Activated naive CD4-positive, alpha-beta T cell treated with anti-CD3 and anti-CD28 coated beads, Interleukin-2, amount 10 ng/mL, durations not matched to agents 7 days and 5 days (primary cell): ENCODE results near the gene PIGQ.

Experiments
- CTCF ChIA-PET: fragments of 350-600 bp; sonication (Branson Sonifier 250); formaldehyde crosslinking; loops from one replicate; lab custom pipeline; 2021; ENCODE audit warnings: antibody characterized with exemption; lab: Charles Lee
- DNase-seq: peaks from one replicate; pipeline ENCODE4 v3.0.0-alpha.2; 2020
- H3K27ac Mint-ChIP-seq: one replicate; pipeline ENCODE4 v1.8.0; 2021; ENCODE audit warnings: mild to moderate bottlenecking, moderate library complexity, mixed read lengths
- H3K27me3 Mint-ChIP-seq: one replicate; pipeline ENCODE4 v1.8.0; 2021; ENCODE audit warnings: mild to moderate bottlenecking, mixed read lengths
- H3K36me3 Mint-ChIP-seq: one replicate; pipeline ENCODE4 v1.8.0; 2021; ENCODE audit warnings: mixed read lengths
- H3K4me1 Mint-ChIP-seq: one replicate; pipeline ENCODE4 v1.8.0; 2021; ENCODE audit warnings: mixed read lengths
- H3K4me3 Mint-ChIP-seq: one replicate; pipeline ENCODE4 v1.8.0; 2021; ENCODE audit warnings: mild to moderate bottlenecking, moderate library complexity, mixed read lengths
- H3K9me3 Mint-ChIP-seq: one replicate; pipeline ENCODE4 v1.8.0; 2021; ENCODE audit warnings: mixed read lengths

The PIGQ gene

DNA sequence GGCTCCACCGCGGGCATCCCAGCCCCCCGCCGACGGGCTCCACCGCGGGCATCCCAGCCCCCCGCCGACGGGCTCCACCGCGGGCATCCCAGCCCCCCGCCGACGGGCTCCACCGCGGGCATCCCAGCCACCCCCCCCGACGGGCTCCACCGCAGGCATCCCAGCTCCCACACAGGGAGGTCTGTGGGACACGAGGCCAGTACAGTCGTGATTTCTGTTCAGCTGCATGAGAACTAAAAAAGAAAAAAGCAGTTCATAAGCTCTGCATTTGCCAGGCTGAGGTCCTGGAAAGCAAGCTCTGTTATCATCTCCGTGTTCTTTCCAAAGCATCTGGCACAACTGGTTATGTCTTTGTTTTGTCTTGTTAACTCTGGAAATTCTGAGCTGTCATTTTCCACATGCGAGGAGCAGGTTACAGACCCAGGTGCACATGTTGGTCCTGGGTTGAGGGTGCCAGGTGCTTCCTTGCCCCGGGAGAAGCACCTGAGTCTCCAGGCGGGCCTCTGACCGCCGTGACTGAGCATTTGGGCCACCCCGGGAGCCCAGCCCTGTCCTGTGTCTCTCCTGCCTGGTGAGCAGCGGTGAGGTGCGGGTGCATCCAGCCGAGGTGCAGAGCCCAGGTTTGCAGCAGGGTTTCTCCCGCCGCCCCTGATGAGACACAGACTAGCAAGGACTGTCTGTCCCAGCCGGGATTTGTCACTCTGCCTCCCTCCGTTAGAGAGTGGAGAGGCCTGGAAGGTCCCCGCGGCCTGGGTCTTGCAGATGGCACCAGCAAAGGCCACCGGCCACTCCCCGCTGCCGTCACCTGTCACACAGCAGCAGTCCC, 51.1 kb downstream of the PIGQ start:
- Mint-ChIP-seq H3K27ac (no peak overlapping the region), H3K4me1 (no peaks in the 10 kb centered on the region), H3K9me3 (no peaks in the 10 kb centered on the region), H3K36me3 (no peaks in the 10 kb centered on the region), H3K27me3 (no peaks in the 10 kb centered on the region), H3K4me3 (no peak overlapping the region)
- DNase-seq, result no peak
- CTCF ChIA-PET, result no interaction called here

DNA sequence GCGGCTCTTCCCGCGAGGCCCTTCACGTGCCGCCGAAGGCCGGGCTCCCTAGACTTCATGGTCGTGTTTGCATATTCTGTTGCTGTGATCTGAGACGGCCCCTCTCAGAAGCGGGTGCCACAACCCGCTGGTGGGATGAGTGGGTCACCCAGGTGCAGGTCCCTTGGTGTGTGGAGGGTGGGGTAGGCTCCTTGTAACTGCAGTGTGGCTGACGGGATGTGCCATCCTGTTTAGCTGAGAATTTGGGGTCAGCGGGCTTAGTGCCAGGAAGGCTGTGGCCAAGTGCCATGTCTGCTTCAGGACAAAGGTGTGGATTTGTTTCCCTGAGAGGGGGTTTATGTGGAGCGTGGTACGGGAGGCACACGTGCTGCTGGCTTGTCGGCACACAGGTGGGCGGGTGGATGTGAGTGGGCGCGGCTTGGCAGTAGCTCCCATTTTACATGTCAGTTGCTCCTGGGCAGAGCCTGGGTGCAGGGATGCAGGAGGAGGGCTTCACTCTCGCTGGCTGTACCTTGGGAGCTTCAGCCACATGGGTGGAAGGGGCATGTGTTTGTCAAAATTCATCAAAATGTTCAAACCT, 51.8 kb downstream of the PIGQ start:
- Mint-ChIP-seq H3K27ac (no peak overlapping the region), H3K4me1 (no peaks in the 10 kb centered on the region), H3K27me3 (no peaks in the 10 kb centered on the region), H3K4me3 (no peak overlapping the region), H3K36me3 (no peaks in the 10 kb centered on the region), H3K9me3 (no peaks in the 10 kb centered on the region)
- no peak for DNase-seq
- CTCF ChIA-PET, result no interaction called here

DNA sequence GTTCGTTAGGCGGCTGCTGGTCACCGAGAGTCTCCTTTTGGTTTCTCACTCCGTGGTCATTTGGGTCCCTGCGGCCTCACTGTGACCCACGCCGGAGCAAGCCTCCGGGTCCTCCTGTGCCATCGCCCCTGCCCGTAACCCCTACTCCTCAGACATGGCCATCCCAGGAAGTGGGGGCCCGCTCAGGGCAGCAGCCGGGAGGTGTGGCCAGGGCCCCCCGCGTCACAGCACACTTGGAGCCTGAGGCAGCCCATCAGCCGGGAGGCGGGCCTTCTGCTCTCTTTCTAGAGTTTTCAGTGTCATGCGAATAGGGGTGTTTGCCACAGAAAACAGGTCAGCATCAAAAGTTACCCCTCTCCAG, 53.1 kb downstream of the PIGQ start:
- no peak overlapping the region for H3K4me3 Mint-ChIP-seq
- CTCF ChIA-PET, result no interaction called here
- H3K36me3 Mint-ChIP-seq, result no peaks in the 10 kb centered on the region
- H3K4me1 Mint-ChIP-seq, result no peaks in the 10 kb centered on the region
- no peak for DNase-seq
- H3K9me3 Mint-ChIP-seq, result no peaks in the 10 kb centered on the region
- H3K27ac Mint-ChIP-seq, result no peak overlapping the region
- no peaks in the 10 kb centered on the region for H3K27me3 Mint-ChIP-seq

DNA sequence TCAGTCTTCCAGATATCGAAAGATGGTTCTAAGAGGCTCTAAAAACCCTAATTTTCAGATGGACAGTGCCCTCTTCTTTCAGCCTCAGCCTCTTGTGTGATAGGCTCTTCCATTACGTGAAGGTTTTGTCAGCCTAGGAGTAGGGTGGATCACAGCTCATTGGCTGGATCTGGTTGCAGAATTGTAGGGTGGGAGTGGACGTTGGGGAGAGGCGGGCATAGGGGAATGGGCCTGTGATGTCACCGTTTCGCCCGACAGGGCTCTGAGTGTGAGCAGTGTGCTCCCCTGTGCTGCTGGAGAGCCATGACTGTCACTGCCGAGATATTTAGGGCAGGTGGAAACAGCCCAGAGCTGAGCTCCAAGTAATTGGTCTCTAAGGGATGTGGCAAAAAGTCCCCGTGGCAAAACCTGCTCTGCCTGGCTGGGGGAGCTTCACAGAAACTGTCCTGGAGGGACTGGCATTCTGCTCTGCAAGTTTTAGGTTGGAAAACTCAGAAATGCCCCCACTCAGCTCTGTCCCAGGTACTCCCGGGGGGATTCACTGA, 54.8 kb downstream of the PIGQ start:
- peak overlapping the region; percentile 50 for H3K27ac Mint-ChIP-seq
- no peak overlapping the region for H3K4me3 Mint-ChIP-seq
- DNase-seq, result no peak
- H3K4me1 Mint-ChIP-seq, result no peaks in the 10 kb centered on the region
- CTCF ChIA-PET, result interaction anchor here (1.2 kb wide), 1 partner anchor 24 kb away, joined by 3 read pairs; no protein-coding TSS in a partner anchor
- peaks cover 3% of the 10 kb centered on the region for H3K36me3 Mint-ChIP-seq
- no peaks in the 10 kb centered on the region for H3K27me3 Mint-ChIP-seq
- H3K9me3 Mint-ChIP-seq, result no peaks in the 10 kb centered on the region

DNA sequence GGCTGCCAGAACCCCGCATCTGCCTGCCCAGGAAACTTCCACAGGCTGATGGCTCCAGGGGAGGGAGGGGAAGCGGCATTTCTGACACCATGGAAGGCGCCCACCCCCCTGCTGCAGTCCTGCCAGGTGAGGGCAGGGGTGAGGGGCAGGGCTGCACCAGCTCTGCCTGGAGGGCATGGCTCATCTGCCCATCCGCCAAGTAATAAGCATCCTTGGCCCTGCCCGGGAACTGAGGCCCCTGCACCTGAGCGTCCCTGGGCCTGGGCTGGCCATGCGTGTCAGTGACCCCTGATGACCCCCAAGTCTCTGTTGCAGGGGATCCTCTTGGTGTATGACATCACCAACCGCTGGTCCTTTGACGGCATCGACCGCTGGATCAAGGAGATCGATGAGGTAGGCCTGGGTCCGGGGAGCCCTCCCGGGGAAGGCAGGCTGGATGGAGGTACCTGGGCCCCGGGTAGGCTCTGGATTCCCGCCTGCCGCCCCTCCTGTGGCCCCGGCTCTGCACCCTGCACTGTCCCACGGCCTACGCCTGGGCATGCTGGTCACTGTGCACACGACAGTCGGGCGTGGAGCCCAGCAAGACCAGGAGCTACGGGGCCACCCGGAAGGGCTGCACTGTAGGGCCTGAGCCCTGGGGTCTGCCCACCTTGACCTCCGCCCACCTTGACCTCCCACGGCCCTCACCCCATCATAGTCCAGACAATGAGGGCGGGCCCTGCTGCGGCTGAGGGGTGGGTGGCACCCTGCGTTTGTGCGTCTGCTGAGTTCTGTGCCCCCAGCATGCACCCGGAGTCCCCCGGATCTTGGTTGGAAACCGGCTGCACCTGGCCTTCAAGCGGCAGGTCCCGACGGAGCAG, 55.6 kb downstream of the PIGQ start:
- no peak for DNase-seq
- Mint-ChIP-seq H3K27ac (peak overlapping the region; percentile 19), H3K36me3 (peaks cover 3% of the 10 kb centered on the region), H3K9me3 (no peaks in the 10 kb centered on the region), H3K4me3 (no peak overlapping the region), H3K27me3 (no peaks in the 10 kb centered on the region), H3K4me1 (no peaks in the 10 kb centered on the region)
- CTCF ChIA-PET, result interaction anchor here (1.2 kb wide), 1 partner anchor 25 kb away, joined by 3 read pairs; no protein-coding TSS in a partner anchor

DNA sequence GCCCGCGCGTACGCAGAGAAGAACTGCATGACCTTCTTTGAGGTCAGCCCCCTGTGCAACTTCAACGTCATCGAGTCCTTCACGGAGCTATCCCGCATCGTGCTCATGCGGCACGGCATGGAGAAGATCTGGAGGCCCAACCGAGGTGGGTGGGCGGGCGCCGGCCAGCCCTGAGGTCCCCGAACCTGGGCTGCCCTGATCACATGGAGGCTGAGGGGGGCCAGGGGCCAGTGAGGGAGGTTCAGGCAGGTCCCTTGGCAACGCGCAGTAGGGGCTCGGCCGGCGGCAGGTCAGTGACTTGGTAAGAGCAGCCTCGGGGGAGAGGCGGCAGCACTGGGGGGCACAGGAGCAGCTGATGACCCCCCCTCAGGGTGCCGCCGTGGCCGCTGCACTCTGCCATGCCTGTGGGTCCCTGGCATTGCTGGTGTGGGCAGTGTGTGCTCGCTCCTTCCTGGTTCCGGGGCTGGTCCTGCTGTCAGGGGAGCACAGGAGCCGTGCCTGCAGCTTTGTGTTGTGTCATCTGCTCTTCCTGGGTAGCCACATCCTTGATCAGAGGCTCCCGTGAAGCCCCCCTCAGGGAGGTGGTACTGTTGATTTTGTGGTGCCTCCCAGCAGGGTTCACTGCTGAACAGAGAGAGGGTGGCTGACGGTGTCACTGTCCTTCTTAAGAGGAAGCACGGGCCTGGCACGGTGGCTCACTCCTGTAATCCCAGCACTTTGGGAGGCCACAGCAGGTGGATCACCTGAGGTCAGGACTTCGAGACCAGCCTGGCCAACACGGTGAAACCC, 56.4 kb downstream of the PIGQ start:
- H3K4me3 Mint-ChIP-seq, result no peak overlapping the region
- no peaks in the 10 kb centered on the region for H3K4me1 Mint-ChIP-seq
- H3K27ac Mint-ChIP-seq, result no peak overlapping the region
- CTCF ChIA-PET, result no interaction called here
- no peaks in the 10 kb centered on the region for H3K9me3 Mint-ChIP-seq
- DNase-seq, result no peak
- no peaks in the 10 kb centered on the region for H3K27me3 Mint-ChIP-seq
- H3K36me3 Mint-ChIP-seq, result peaks cover 3% of the 10 kb centered on the region

DNA sequence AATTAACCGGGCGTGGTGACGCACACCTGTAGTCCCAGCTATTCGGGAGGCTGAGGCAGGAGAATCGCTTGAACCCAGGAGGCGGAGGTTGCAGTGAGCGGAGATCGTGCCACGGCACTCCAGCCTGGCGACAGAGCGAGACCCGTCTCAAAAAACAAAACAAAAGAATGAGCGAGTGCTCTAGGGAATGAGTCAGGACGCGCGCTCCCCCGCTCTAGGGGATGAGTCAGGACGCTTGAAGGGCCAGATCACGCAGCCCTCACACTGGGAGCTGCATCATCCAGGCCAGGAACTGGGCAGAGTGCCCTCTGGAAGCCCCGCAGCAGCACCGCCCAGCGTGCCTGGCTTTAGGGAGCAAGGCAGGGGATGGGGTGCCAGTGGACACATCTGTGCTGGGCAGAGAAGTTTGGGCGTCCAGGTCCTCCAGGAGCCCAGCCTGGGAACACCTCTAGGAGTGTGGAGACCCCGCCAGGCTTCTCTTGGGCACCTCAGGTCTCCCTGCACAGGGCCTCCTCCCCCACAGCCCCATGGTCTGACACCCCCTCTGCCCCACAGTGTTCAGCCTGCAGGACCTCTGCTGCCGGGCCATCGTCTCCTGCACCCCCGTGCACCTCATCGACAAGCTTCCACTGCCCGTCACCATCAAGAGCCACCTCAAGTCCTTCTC, 57.2 kb downstream of the PIGQ start:
- CTCF ChIA-PET, result no interaction called here
- Mint-ChIP-seq H3K4me1 (no peaks in the 10 kb centered on the region), H3K36me3 (peaks cover 3% of the 10 kb centered on the region), H3K27me3 (peaks cover 3% of the 10 kb centered on the region), H3K9me3 (no peaks in the 10 kb centered on the region), H3K27ac (no peak overlapping the region), H3K4me3 (no peak overlapping the region)
- DNase-seq, result no peak

DNA sequence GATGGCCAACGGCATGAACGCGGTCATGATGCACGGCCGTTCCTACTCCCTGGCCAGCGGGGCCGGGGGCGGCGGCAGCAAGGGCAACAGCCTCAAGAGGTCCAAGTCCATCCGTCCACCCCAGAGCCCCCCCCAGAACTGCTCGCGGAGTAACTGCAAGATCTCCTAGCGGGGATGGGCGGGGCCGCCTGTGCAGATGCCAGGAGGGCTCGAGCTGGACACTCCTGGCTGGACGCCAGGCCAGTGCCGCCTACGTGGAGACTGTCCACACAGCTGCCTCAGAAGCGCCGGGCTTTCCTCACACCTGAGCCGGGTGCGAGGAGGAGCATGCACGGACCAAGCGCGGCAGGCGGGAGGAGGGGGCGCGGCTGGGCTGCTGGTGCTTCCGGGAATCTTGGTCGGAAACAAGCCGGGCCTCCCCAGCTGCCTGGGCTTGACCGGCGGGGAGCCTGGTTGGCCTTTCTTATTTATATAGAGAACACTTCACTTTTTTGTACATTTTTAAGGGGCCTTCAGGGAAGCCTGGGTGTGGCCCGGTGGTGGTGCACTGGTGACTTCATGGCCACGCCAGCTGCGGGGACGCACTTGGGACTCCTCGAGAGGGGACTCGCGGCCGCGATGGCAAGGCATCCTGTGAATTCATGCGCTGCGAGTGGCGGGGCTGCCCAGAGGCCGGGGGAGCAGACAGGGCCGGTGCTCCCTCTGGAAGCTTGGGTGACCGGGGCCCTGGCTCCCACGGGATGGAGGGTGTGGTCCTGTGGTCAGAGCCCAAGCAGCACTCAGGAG, 57.9 kb downstream of the PIGQ start:
- no peak overlapping the region for H3K4me3 Mint-ChIP-seq
- H3K27me3 Mint-ChIP-seq, result peaks cover 3% of the 10 kb centered on the region
- H3K4me1 Mint-ChIP-seq, result no peaks in the 10 kb centered on the region
- no peak overlapping the region for H3K27ac Mint-ChIP-seq
- CTCF ChIA-PET, result no interaction called here
- no peak for DNase-seq
- no peaks in the 10 kb centered on the region for H3K9me3 Mint-ChIP-seq
- peaks cover 3% of the 10 kb centered on the region for H3K36me3 Mint-ChIP-seq

DNA sequence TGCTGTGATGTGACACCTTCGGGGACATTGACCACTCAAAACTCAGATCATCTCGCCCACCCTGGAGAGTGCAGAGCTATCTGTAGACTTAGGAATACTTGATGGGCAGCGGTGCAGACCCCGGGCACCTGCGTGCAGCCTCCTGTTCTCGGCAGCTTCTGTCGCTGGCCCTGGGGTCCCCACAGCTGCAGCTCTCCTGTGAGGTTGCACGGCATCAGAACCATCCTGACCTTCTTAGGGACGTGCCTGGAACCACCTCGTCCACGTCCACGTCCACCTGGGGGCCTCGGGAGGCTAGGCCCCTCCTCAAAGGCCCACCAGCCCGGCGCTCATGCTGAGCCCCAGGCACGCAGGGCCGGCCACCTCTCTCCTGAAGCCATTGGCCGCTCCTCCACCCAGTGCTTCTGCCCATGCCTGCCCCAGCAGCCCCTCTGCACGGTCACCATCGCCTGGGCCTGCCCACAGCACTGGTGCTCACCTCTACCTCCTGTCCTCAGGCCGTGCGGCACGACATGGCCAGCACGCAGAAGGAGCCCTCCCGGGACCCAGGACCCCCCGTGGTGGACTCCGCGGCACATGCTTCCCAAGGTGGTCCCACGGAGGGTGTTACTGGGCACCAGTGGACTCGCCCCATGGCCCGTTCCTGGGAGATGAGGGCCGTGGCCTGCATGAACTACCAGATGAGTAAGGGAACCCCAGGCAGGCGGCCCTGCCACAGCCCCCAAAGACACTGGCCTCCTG, 58.7 kb downstream of the PIGQ start:
- no peak for DNase-seq
- Mint-ChIP-seq H3K4me3 (no peak overlapping the region), H3K9me3 (no peaks in the 10 kb centered on the region), H3K27me3 (peaks cover 3% of the 10 kb centered on the region), H3K36me3 (peaks cover 3% of the 10 kb centered on the region), H3K27ac (no peak overlapping the region), H3K4me1 (no peaks in the 10 kb centered on the region)
- CTCF ChIA-PET, result no interaction called here

DNA sequence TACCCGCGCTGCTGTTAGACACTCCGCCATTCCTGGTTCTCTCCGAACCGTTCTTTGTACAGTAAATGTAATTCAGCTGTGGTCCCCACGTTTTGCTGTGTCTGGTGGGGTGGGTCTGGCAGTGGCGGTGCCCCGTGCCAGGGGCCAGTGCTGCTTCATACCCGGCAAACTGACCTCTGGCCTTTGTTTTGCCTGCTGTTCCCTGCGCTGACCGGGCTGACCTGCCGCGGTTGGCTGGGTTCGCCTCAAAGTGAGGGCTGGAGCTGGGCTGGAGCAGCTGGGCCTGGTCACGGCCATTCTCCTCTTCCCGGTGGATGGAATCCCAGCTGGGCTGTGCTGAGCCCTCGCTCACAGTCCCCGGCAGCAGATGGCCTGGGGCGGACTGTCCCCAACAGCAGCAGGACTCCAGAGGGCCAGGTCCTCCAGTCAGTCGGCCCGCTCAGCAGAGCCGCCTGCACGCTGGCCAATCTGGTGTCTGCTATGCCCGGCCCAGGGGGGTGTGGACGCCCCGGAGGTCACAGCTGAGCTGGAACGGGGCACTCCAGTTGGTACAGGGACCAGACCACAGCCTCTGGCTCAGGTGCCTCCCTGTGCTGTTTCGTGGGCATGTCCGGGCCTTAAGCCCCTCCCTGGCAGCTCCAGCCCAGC, 59.5 kb downstream of the PIGQ start:
- no peak overlapping the region for H3K27ac Mint-ChIP-seq
- DNase-seq, result no peak
- H3K4me3 Mint-ChIP-seq, result no peak overlapping the region
- no peaks in the 10 kb centered on the region for H3K9me3 Mint-ChIP-seq
- H3K36me3 Mint-ChIP-seq, result peaks cover 3% of the 10 kb centered on the region
- peaks cover 3% of the 10 kb centered on the region for H3K27me3 Mint-ChIP-seq
- CTCF ChIA-PET, result no interaction called here
- peaks cover 3% of the 10 kb centered on the region for H3K4me1 Mint-ChIP-seq

DNA sequence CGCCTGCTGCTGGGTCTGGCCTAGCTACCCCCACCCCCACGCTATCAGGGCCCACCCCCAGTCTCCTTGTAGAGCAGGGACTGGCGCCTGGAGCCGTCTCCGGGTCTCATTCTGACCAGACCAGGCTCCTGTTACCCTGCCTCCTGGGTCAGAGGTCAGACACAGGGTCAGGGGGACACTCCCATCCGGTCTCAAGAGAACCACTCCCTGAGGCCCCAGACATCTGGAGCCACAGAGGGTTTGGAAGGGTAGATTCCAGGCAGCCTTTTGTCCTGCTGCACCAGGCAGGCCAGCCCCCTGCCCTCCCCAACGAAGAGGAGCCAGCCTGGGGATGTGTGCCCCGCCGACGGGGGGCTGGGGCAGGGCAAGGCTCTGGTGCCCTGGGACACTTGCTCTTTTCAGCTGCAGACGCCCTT, 60.1 kb downstream of the PIGQ start:
- peaks cover 6% of the 10 kb centered on the region for H3K4me1 Mint-ChIP-seq
- CTCF ChIA-PET, result no interaction called here
- H3K27me3 Mint-ChIP-seq, result peaks cover 3% of the 10 kb centered on the region
- peaks cover 3% of the 10 kb centered on the region for H3K36me3 Mint-ChIP-seq
- H3K27ac Mint-ChIP-seq, result no peak overlapping the region
- H3K9me3 Mint-ChIP-seq, result no peaks in the 10 kb centered on the region
- no peak overlapping the region for H3K4me3 Mint-ChIP-seq
- DNase-seq, result no peak

DNA sequence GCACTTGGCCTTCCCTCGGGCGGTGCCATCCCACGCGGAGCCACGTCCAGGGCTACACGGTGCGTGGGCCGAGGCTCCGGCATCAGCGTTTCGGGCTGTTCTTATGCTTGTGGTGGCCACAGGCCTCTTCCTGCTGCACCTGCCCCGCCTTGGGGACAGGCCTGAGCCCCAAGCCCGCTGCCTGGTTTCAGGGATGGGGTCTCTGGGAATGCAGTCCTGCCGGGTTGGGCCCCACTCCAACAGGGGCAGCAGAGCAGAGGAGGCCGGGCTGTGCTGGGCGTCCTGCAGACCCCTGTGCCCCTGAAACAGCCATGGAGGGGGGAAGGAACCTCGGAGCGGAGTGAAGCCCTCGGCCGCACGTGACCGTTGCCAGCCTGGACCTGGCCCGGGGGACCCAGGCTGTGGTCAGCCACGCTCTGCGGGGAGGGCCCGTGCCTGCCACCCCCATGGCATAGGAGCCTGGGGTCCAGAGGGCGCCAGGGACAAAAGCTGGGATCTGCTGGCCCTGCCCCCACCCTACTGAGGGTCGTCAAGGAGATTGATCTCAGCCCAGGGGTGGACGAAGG, 60.6 kb downstream of the PIGQ start:
- no peak overlapping the region for H3K4me3 Mint-ChIP-seq
- H3K4me1 Mint-ChIP-seq, result peaks cover 8% of the 10 kb centered on the region
- peaks cover 3% of the 10 kb centered on the region for H3K27me3 Mint-ChIP-seq
- CTCF ChIA-PET, result no interaction called here
- H3K36me3 Mint-ChIP-seq, result peaks cover 3% of the 10 kb centered on the region
- no peak overlapping the region for H3K27ac Mint-ChIP-seq
- H3K9me3 Mint-ChIP-seq, result no peaks in the 10 kb centered on the region
- DNase-seq, result no peak
